ENCODE measurements around the gene KCNQ5. TPM values are rescaled to one million over a fixed set of nuclear protein-coding genes. Genes with fewer than 3 reads are reported as not detected.

KCNQ5 gene
- total RNA-seq, 1 donor from 2014 or later: 1.2 TPM

DNA sequence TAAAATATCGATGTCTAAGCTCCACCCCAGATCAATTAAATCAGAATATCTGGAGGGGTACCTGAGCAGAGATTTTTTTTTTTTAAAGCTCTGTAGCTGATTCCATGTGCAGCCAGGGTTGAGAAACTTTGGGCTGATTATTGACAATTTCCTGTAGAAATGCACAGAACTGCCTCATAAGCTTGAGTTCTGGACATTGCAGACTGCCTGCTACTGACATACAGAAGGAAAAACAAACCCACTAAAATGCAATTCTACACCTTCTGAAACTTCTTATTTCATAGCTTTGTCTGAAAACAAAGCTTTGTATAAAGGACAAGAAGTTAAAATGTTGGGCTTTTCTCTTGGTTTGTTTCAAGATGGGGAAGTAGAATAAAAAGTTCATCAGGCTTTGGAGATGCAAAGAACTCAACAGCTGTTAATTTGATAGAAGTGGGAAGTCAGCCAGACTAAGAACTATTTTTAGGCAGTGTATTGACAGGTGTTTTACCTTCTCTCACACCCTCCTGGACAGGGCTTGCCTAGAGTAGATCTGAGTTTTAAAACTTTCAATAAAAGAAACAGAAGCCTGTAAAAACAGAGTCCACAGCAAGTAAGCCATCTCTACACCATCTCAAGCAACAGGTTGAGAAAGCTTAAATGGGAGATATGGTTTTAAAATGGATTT is 147.7 kb downstream of the KCNQ5 start:
- Mint-ChIP-seq H3K4me1 (no peaks in the 10 kb centered on the region), H3K36me3 (ENCODE audit: low read depth) (no peaks in the 10 kb centered on the region), H3K27ac (ENCODE audit: unreplicated experiment) (no peak overlapping the region), H3K27me3 (ENCODE audit: low read depth) (peaks cover 2% of the 10 kb centered on the region), H3K4me3 (no peak overlapping the region), H3K9me3 (peaks cover 3% of the 10 kb centered on the region)
- TF ChIP-seq, protein P1, sequence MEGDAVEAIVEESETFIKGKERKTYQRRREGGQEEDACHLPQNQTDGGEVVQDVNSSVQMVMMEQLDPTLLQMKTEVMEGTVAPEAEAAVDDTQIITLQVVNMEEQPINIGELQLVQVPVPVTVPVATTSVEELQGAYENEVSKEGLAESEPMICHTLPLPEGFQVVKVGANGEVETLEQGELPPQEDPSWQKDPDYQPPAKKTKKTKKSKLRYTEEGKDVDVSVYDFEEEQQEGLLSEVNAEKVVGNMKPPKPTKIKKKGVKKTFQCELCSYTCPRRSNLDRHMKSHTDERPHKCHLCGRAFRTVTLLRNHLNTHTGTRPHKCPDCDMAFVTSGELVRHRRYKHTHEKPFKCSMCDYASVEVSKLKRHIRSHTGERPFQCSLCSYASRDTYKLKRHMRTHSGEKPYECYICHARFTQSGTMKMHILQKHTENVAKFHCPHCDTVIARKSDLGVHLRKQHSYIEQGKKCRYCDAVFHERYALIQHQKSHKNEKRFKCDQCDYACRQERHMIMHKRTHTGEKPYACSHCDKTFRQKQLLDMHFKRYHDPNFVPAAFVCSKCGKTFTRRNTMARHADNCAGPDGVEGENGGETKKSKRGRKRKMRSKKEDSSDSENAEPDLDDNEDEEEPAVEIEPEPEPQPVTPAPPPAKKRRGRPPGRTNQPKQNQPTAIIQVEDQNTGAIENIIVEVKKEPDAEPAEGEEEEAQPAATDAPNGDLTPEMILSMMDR (conservative IDR thresholded peaks at IDR 0.05): no peak
- DNase-seq (ENCODE audit: low read depth, low spot score): no peak

DNA sequence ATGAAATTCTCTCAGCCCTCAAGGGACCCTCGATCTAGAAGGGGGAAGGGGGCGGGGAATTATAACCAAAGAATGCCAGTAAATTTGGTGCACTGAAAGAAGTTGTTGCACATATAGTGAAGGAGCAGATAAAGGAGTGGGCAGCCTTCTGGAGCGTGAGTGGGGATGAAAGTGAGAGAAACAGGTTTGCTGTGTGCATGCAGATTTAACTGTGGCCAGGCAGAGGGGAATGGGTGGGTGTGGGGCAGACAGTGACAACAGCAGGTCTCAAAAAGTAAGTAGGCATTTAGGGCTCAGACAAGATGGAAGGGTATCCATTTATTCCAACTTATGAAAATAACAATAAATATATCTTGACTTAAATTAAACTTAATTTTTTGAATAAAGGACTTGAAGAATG is 149.1 kb downstream of the KCNQ5 start:
- Mint-ChIP-seq H3K27ac (ENCODE audit: unreplicated experiment) (no peak overlapping the region), H3K9me3 (no peaks in the 10 kb centered on the region), H3K4me3 (no peak overlapping the region), H3K36me3 (ENCODE audit: low read depth) (no peaks in the 10 kb centered on the region), H3K4me1 (no peaks in the 10 kb centered on the region), H3K27me3 (ENCODE audit: low read depth) (peaks cover 2% of the 10 kb centered on the region)
- TF ChIP-seq, protein P1 (conservative IDR thresholded peaks at IDR 0.05): no peak
- no peak for DNase-seq (ENCODE audit: low read depth, low spot score)

DNA sequence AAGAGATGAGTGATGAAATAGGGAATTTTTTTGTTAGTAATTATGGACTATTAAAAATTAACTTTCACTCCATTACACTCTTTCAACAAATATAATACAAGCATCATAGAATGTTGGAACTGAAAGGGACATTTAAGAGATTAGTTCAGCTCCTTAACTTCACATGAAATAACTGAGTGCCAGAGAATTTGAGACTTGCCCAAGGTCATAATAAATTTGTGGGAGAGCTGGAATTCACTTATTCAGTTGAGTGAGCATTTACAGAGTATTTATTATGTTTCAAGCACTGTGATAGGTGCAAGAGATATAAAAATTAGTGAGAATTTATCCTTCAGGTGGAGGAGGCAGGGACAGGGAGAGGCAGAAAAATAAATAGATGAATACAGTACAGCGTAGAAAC is 154.6 kb downstream of the KCNQ5 start:
- H3K9me3 Mint-ChIP-seq: no peaks in the 10 kb centered on the region
- H3K4me3 Mint-ChIP-seq: no peak overlapping the region
- H3K27ac Mint-ChIP-seq (ENCODE audit: unreplicated experiment): no peak overlapping the region
- H3K36me3 Mint-ChIP-seq (ENCODE audit: low read depth): no peaks in the 10 kb centered on the region
- TF ChIP-seq, protein P1 (conservative IDR thresholded peaks at IDR 0.05): no peak
- no peak for DNase-seq (ENCODE audit: low read depth, low spot score)
- H3K27me3 Mint-ChIP-seq (ENCODE audit: low read depth): no peaks in the 10 kb centered on the region
- H3K4me1 Mint-ChIP-seq: no peaks in the 10 kb centered on the region

DNA sequence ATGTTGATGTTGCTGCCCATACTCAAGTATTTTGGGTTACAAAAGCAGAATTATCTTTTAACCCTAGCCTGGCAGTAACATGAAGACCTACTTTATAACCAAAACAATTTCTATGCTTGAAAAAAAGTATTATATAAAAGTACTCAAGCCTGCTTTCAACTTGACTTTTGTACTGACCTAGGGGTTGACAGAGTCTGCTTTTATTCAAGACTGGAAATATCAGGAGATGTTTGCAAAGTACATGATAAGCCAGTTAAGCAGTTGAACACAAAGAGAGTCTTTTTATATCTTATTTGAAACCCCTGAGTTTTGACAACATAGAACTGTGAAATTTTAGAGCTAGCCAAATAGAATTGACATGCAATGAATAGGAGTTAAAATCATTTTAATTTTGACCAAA is 159.8 kb downstream of the KCNQ5 start:
- no peak overlapping the region for H3K4me3 Mint-ChIP-seq

DNA sequence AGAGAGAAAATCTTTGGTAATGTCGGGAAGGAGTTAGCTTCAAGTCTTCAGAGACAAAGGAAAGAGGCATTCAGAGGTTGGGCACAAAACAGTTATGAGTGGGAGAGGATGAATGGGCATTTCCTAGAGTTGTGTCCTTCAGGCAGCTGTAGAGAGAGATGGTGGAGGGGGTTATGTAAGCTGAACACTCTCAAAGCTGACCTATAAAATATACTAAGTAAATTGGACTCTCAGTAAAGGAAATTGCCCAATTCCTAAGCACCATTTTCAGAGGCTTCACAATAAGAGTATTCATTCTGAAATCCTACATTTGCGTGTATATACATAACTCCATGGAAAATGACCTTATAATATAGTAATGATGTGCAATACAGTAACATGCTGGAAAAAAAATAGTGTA is 161.2 kb downstream of the KCNQ5 start:
- H3K27me3 Mint-ChIP-seq (ENCODE audit: low read depth): no peaks in the 10 kb centered on the region

More for the DNA sequence above, 159.8 kb downstream of the KCNQ5 start:
- no peak overlapping the region for H3K27ac Mint-ChIP-seq (ENCODE audit: unreplicated experiment)
- no peaks in the 10 kb centered on the region for H3K4me1 Mint-ChIP-seq
- no peak for DNase-seq (ENCODE audit: low read depth, low spot score)
- TF ChIP-seq, protein P1 (conservative IDR thresholded peaks at IDR 0.05): no peak
- no peaks in the 10 kb centered on the region for H3K9me3 Mint-ChIP-seq
- no peaks in the 10 kb centered on the region for H3K27me3 Mint-ChIP-seq (ENCODE audit: low read depth)
- H3K36me3 Mint-ChIP-seq (ENCODE audit: low read depth): no peaks in the 10 kb centered on the region

More for the DNA sequence above, 161.2 kb downstream of the KCNQ5 start:
- TF ChIP-seq, protein P1 (conservative IDR thresholded peaks at IDR 0.05): no peak
- no peak overlapping the region for H3K27ac Mint-ChIP-seq (ENCODE audit: unreplicated experiment)
- H3K9me3 Mint-ChIP-seq: no peaks in the 10 kb centered on the region
- DNase-seq (ENCODE audit: low read depth, low spot score): no peak
- no peaks in the 10 kb centered on the region for H3K36me3 Mint-ChIP-seq (ENCODE audit: low read depth)
- no peaks in the 10 kb centered on the region for H3K4me1 Mint-ChIP-seq
- no peak overlapping the region for H3K4me3 Mint-ChIP-seq
